ENCODE results near the gene ADAM11. TPM values are rescaled to one million over a fixed set of nuclear protein-coding genes. Genes with fewer than 3 reads are reported as not detected.
A peak's percentile ranks its signal among the peaks of the same experiment; 100 is the strongest.

ADAM11 gene
- total RNA-seq, 1 donor from 2014 or later, result 0.52 TPM

DNA sequence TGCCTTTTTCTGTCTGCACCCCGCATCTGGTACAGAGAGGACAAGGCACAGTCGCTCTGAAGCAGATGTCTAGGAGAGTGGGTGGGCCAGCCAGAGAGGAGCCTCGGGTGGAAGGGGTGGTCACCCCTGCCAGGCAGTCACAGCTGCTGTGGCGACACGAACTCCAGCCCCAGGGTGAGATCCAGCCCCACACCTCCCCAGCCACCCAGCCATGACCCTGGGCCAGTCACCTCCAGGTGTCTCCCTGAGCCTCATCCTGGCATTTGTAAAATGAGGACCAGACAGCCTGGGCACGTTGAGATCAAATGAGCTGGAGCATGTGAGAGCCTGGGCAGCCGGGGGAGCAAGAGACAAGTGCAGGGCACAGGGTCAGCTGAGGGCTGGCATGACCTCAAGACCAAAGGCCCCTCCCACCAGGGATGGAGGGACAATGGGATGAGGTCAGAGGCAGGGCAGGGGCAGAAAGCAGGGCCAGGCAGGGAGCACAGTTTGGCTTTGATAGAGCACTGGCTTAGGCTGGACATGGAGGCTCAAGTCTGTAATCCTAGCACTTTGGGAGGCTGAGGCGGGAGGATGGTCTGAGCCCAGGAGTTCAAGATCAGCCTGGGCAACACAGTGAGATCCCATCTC, 7.7 kb downstream of the ADAM11 start:
- Histone ChIP-seq H3K4me1 (ENCODE audit: control insufficient read depth in 3 of 3, insufficient read depth in 3 of 3, low read length in 3 of 3) (peaks cover 0 to 2% (median 0%) of the 10 kb centered on the region in 3 donors), H3K36me3 (ENCODE audit: control insufficient read depth in 3 of 3, insufficient read depth in 3 of 3, low read length in 3 of 3) (no peaks in the 10 kb centered on the region), H3K27ac (ENCODE audit: low read depth, low read length) (no peak overlapping the region), H3K27me3 (ENCODE audit: control insufficient read depth in 3 of 3, insufficient read depth in 3 of 3, low read length in 3 of 3) (peaks cover under 1 to 8% (median 4%) of the 10 kb centered on the region in 3 donors), H3K9me3 (ENCODE audit: control insufficient read depth in 3 of 3, low read length in 3 of 3) (no peaks in the 10 kb centered on the region), H3K9ac (ENCODE audit: low read depth in 1 of 3, low read length in 3 of 3) (no peak overlapping the region), H3K4me3 (ENCODE audit: low read length in 3 of 3) (no peak overlapping the region)

DNA sequence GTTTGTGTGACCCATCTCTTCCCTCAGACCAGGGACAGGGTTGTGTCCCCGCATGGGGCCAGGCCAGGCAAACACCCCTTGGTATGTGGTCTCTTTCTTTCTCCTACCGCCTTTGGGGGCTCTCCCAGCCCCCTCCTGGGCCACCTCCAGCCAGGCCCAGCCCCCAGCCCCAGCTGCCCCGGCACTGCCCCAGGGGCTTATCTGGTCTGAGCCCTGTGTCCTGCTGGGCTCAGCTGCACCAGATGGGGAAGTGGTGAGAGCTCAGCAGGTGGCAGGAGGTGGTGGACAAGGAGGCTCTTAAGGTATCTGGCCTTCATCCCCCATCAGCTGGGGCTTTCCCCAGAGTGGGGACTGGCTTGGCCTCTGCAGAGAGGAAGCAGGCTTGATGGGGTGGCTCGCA, 8.7 kb downstream of the ADAM11 start:
- H3K9ac ChIP-seq (ENCODE audit: low read depth in 1 of 3, low read length in 3 of 3), result no peak overlapping the region
- peaks cover 0 to 2% (median 0%) of the 10 kb centered on the region in 3 donors for H3K4me1 ChIP-seq (ENCODE audit: control insufficient read depth in 3 of 3, insufficient read depth in 3 of 3, low read length in 3 of 3)
- peaks cover 0 to 8% (median 3%) of the 10 kb centered on the region in 3 donors for H3K27me3 ChIP-seq (ENCODE audit: control insufficient read depth in 3 of 3, insufficient read depth in 3 of 3, low read length in 3 of 3)
- H3K27ac ChIP-seq (ENCODE audit: low read depth, low read length), result no peak overlapping the region
- no peaks in the 10 kb centered on the region for H3K9me3 ChIP-seq (ENCODE audit: control insufficient read depth in 3 of 3, low read length in 3 of 3)
- H3K4me3 ChIP-seq (ENCODE audit: low read length in 3 of 3), result no peak overlapping the region
- no peaks in the 10 kb centered on the region for H3K36me3 ChIP-seq (ENCODE audit: control insufficient read depth in 3 of 3, insufficient read depth in 3 of 3, low read length in 3 of 3)

DNA sequence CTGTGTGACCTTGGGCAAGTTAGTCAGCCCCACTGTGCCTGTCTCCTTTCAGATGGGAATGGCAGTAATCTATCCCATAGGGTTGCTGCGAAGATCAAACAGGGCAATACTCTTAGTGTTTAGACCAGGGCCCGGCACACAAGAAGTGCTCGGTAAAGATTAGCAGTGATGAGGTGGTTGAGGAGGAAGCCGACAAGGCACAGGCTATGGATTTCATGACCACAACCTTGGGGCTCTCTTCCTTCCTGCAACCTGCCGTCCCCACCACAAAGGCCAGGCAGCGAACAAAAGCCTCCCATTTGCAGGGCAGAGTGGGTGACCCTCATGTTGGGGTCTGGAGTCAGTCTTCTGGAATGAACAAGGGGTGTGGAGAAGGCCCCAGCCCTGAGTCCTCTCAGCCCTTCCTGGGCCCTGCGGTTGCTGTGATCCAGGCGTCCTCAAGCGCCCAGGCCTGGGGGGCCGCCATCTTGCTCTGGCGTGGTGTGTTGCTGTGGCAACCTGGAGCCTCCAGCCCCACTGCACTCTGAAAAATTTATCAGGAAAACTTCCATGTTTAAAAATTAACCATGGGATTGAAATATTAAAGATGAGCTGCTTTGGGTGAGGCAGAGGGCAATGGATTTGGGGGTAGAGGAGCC, 9.8 kb downstream of the ADAM11 start:
- no peak overlapping the region for H3K27ac ChIP-seq (ENCODE audit: low read depth, low read length)
- H3K9ac ChIP-seq (ENCODE audit: low read depth in 1 of 3, low read length in 3 of 3), result no peak overlapping the region
- H3K4me3 ChIP-seq (ENCODE audit: low read length in 3 of 3), result no peak overlapping the region
- H3K4me1 ChIP-seq (ENCODE audit: control insufficient read depth in 3 of 3, insufficient read depth in 3 of 3, low read length in 3 of 3), result peaks cover 0 to 2% (median 0%) of the 10 kb centered on the region in 3 donors
- no peaks in the 10 kb centered on the region for H3K9me3 ChIP-seq (ENCODE audit: control insufficient read depth in 3 of 3, low read length in 3 of 3)
- no peaks in the 10 kb centered on the region for H3K36me3 ChIP-seq (ENCODE audit: control insufficient read depth in 3 of 3, insufficient read depth in 3 of 3, low read length in 3 of 3)
- peaks cover 6 to 19% (median 7%) of the 10 kb centered on the region in 3 donors for H3K27me3 ChIP-seq (ENCODE audit: control insufficient read depth in 3 of 3, insufficient read depth in 3 of 3, low read length in 3 of 3)

GRCh38 chr17:44769230-44769629, 10.4 kb downstream of the ADAM11 start:
- H3K36me3 ChIP-seq (ENCODE audit: control insufficient read depth in 3 of 3, insufficient read depth in 3 of 3, low read length in 3 of 3), result no peaks in the 10 kb centered on the region
- peaks cover 6 to 19% (median 8%) of the 10 kb centered on the region in 3 donors for H3K27me3 ChIP-seq (ENCODE audit: control insufficient read depth in 3 of 3, insufficient read depth in 3 of 3, low read length in 3 of 3)
- no peak overlapping the region for H3K9ac ChIP-seq (ENCODE audit: low read depth in 1 of 3, low read length in 3 of 3)
- no peak overlapping the region for H3K27ac ChIP-seq (ENCODE audit: low read depth, low read length)
- H3K9me3 ChIP-seq (ENCODE audit: control insufficient read depth in 3 of 3, low read length in 3 of 3), result no peaks in the 10 kb centered on the region
- peaks cover 0 to 2% (median 1%) of the 10 kb centered on the region in 3 donors for H3K4me1 ChIP-seq (ENCODE audit: control insufficient read depth in 3 of 3, insufficient read depth in 3 of 3, low read length in 3 of 3)
- H3K4me3 ChIP-seq (ENCODE audit: low read length in 3 of 3), result no peak overlapping the region

DNA sequence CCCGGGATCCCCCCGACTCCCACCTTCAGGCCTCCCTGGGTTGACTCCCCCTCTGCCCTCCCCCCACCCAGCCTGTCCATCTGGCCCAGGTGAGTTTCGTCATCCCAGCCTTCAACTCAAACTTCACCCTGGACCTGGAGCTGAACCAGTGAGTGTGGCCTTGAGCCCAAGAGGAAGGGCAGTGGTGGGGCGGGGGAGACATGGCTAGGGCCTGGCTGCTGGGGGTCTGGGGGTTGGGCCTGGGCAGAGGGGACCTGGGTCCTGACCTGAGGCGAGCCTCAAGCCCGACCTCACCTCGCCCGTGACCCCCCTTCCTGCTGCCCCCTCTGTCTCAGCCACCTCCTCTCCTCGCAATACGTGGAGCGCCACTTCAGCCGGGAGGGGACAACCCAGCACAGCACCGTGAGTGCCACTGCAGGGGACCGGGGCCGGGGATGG, 10.9 kb downstream of the ADAM11 start:
- no peak overlapping the region for H3K27ac ChIP-seq (ENCODE audit: low read depth, low read length)
- H3K9me3 ChIP-seq (ENCODE audit: control insufficient read depth in 3 of 3, low read length in 3 of 3), result no peaks in the 10 kb centered on the region
- no peaks in the 10 kb centered on the region for H3K36me3 ChIP-seq (ENCODE audit: control insufficient read depth in 3 of 3, insufficient read depth in 3 of 3, low read length in 3 of 3)
- no peak overlapping the region for H3K9ac ChIP-seq (ENCODE audit: low read depth in 1 of 3, low read length in 3 of 3)
- peaks cover 6 to 19% (median 10%) of the 10 kb centered on the region in 3 donors for H3K27me3 ChIP-seq (ENCODE audit: control insufficient read depth in 3 of 3, insufficient read depth in 3 of 3, low read length in 3 of 3)
- H3K4me1 ChIP-seq (ENCODE audit: control insufficient read depth in 3 of 3, insufficient read depth in 3 of 3, low read length in 3 of 3), result peaks cover under 1 to 6% (median 2%) of the 10 kb centered on the region in 3 donors
- no peak overlapping the region for H3K4me3 ChIP-seq (ENCODE audit: low read length in 3 of 3)

GRCh38 chr17:44770166-44770925, 11.6 kb downstream of the ADAM11 start:
- H3K27me3 ChIP-seq (ENCODE audit: control insufficient read depth in 3 of 3, insufficient read depth in 3 of 3, low read length in 3 of 3), result peaks cover 6 to 19% (median 10%) of the 10 kb centered on the region in 3 donors
- H3K27ac ChIP-seq (ENCODE audit: low read depth, low read length), result no peak overlapping the region
- no peaks in the 10 kb centered on the region for H3K36me3 ChIP-seq (ENCODE audit: control insufficient read depth in 3 of 3, insufficient read depth in 3 of 3, low read length in 3 of 3)
- peaks cover 7 to 13% (median 7%) of the 10 kb centered on the region in 3 donors for H3K4me1 ChIP-seq (ENCODE audit: control insufficient read depth in 3 of 3, insufficient read depth in 3 of 3, low read length in 3 of 3)
- no peaks in the 10 kb centered on the region for H3K9me3 ChIP-seq (ENCODE audit: control insufficient read depth in 3 of 3, low read length in 3 of 3)
- H3K9ac ChIP-seq (ENCODE audit: low read depth in 1 of 3, low read length in 3 of 3), result no peak overlapping the region
- no peak overlapping the region for H3K4me3 ChIP-seq (ENCODE audit: low read length in 3 of 3)

DNA sequence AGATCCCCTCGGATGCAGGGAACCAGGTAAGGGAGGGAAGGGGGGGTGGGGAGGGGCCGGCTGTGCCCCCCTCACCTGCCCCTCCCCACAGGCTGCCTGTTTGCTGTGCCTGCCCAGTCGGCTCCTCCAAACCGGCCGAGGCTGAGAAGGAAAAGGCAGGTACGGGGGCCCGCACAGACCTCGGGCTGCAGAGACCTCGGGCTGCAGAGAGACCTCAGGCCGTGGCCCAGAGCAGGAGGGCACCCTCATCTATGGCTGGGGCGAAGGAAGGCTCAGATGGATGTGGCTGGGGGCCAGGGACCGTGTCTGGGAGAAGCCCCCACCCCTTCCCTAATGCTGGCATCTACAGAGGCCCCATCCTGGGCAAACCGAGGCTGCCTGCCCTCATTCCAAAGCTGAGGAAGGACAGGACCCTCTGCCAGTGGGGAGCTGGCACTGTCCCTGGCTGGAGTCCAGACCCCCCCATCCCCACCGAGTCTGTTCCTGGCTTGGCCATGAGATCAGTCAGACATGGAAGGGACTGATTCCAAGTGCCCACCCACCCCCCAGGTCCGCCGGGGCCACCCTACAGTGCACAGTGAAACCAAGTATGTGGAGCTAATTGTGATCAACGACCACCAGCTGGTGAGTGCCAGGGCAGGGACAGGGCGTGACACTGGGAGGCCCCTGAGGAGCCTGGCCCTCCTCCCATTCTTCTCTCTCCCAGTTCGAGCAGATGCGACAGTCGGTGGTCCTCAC, 13.7 kb downstream of the ADAM11 start:
- H3K36me3 ChIP-seq (ENCODE audit: control insufficient read depth in 3 of 3, insufficient read depth in 3 of 3, low read length in 3 of 3), result no peaks in the 10 kb centered on the region
- no peaks in the 10 kb centered on the region for H3K9me3 ChIP-seq (ENCODE audit: control insufficient read depth in 3 of 3, low read length in 3 of 3)
- H3K27ac ChIP-seq (ENCODE audit: low read depth, low read length), result no peak overlapping the region
- H3K4me3 ChIP-seq (ENCODE audit: low read length in 3 of 3), result no peak overlapping the region
- peaks cover 13 to 18% (median 14%) of the 10 kb centered on the region in 3 donors for H3K4me1 ChIP-seq (ENCODE audit: control insufficient read depth in 3 of 3, insufficient read depth in 3 of 3, low read length in 3 of 3)
- no peak overlapping the region for H3K9ac ChIP-seq (ENCODE audit: low read depth in 1 of 3, low read length in 3 of 3)
- H3K27me3 ChIP-seq (ENCODE audit: control insufficient read depth in 3 of 3, insufficient read depth in 3 of 3, low read length in 3 of 3), result peaks cover 7 to 20% (median 7%) of the 10 kb centered on the region in 3 donors

DNA sequence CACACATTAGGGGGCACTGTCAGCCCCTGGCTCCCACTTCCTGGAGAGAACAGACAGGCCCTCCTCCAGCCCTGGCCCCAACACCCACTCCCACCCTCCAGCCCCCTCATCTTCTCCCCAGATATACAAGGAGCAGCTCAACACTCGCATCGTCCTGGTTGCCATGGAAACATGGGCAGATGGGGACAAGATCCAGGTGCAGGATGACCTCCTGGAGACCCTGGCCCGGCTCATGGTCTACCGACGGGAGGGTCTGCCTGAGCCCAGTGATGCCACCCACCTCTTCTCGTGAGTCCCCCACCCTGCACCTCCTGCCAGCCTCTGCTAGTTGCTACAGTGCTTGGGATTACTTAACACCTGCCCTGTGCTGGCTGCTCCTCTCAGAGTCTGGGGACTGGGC, 14.4 kb downstream of the ADAM11 start:
- Histone ChIP-seq H3K27ac (ENCODE audit: low read depth, low read length) (no peak overlapping the region), H3K9ac (ENCODE audit: low read depth in 1 of 3, low read length in 3 of 3) (no peak overlapping the region), H3K4me1 (ENCODE audit: control insufficient read depth in 3 of 3, insufficient read depth in 3 of 3, low read length in 3 of 3) (peaks cover 13 to 18% (median 14%) of the 10 kb centered on the region in 3 donors), H3K36me3 (ENCODE audit: control insufficient read depth in 3 of 3, insufficient read depth in 3 of 3, low read length in 3 of 3) (no peaks in the 10 kb centered on the region), H3K27me3 (ENCODE audit: control insufficient read depth in 3 of 3, insufficient read depth in 3 of 3, low read length in 3 of 3) (peaks cover 7 to 25% (median 14%) of the 10 kb centered on the region in 3 donors), H3K4me3 (ENCODE audit: low read length in 3 of 3) (no peak overlapping the region), H3K9me3 (ENCODE audit: control insufficient read depth in 3 of 3, low read length in 3 of 3) (no peaks in the 10 kb centered on the region)

- Histone ChIP-seq H3K27ac (ENCODE audit: low read depth, low read length) (no peak overlapping the region), H3K4me1 (ENCODE audit: control insufficient read depth in 3 of 3, insufficient read depth in 3 of 3, low read length in 3 of 3) (peaks cover 17 to 26% (median 18%) of the 10 kb centered on the region in 3 donors), H3K27me3 (ENCODE audit: control insufficient read depth in 3 of 3, insufficient read depth in 3 of 3, low read length in 3 of 3) (peaks cover 11 to 30% (median 19%) of the 10 kb centered on the region in 3 donors), H3K4me3 (ENCODE audit: low read length in 3 of 3) (peak overlapping the region; percentile 65 to 77 (median 76)), H3K9ac (ENCODE audit: low read depth in 1 of 3, low read length in 3 of 3) (peak overlapping the region in 2 of 3 donors; percentile 1 to 62), H3K36me3 (ENCODE audit: control insufficient read depth in 3 of 3, insufficient read depth in 3 of 3, low read length in 3 of 3) (no peaks in the 10 kb centered on the region), H3K9me3 (ENCODE audit: control insufficient read depth in 3 of 3, low read length in 3 of 3) (no peaks in the 10 kb centered on the region)
Measured at GRCh38 chr17:44774271-44775135, 15.7 kb downstream of the ADAM11 start.
